HepG2 (cell line): ENCODE data around the gene MCM8. TPM values are rescaled to one million over a fixed set of nuclear protein-coding genes. Genes with fewer than 3 reads are reported as not detected.

Source experiments
- AKAP8 ChIP-seq: sonication (generic); formaldehyde crosslinking; IDR thresholded peaks from 2 replicates; pipeline ENCODE4 v1.5.1; 2020; ENCODE audit warnings: mild to moderate bottlenecking, missing genetic modification reagents
- E2F5 ChIP-seq: sonication (generic); formaldehyde crosslinking; conservative IDR thresholded peaks from 2 replicates; pipeline ENCODE4 v1.4.0; 2020; ENCODE audit warnings: missing genetic modification reagents
- GATAD2A ChIP-seq: IDR thresholded peaks from 2 replicates; pipeline ENCODE4 v1.6.1; 2016
- HIVEP1 ChIP-seq: sonication (generic); formaldehyde crosslinking; IDR thresholded peaks from 2 replicates; pipeline ENCODE4 v1.4.0; 2020; ENCODE audit warnings: mild to moderate bottlenecking, missing genetic modification reagents
- MAF1 ChIP-seq: sonication (generic); formaldehyde crosslinking; IDR thresholded peaks from 2 replicates; pipeline ENCODE4 v1.5.0; 2020; ENCODE audit warnings: missing genetic modification reagents, borderline replicate concordance
- NFE2L1 ChIP-seq: sonication (generic); formaldehyde crosslinking; IDR thresholded peaks from 2 replicates; pipeline ENCODE4 v1.4.0; 2020; ENCODE audit warnings: missing genetic modification reagents, mild to moderate bottlenecking, borderline replicate concordance
- NFRKB ChIP-seq: fragments of 450-650 bp; IDR thresholded peaks from 2 replicates; pipeline ENCODE4 v1.6.1; 2017
- POLR2G ChIP-seq: fragments of 200-400 bp; formaldehyde crosslinking; IDR thresholded peaks from 2 replicates; pipeline ENCODE4 v1.6.1; 2018; ENCODE audit warnings: mild to moderate bottlenecking, low read depth, low read length, moderate library complexity
- RBM39 ChIP-seq: fragments of 200-400 bp; formaldehyde crosslinking; IDR thresholded peaks from one replicate; pipeline ENCODE4 v1.6.1; 2018; ENCODE audit warnings: antibody characterized with exemption, mild to moderate bottlenecking, low read depth, low read length; ENCODE audit not compliant: poor library complexity, severe bottlenecking
- SYNCRIP ChIP-seq: fragments of 200-400 bp; formaldehyde crosslinking; IDR thresholded peaks from 2 replicates; pipeline ENCODE4 v1.6.1; 2018; ENCODE audit warnings: mild to moderate bottlenecking, low read depth, low read length; ENCODE audit not compliant: insufficient read depth
- TARDBP ChIP-seq: sonication (generic); formaldehyde crosslinking; IDR thresholded peaks from 2 replicates; pipeline ENCODE4 v1.8.0; 2022; ENCODE audit warnings: mild to moderate bottlenecking, missing genetic modification reagents
- TRAFD1 ChIP-seq: sonication (generic); formaldehyde crosslinking; IDR thresholded peaks from 2 replicates; pipeline ENCODE4 v1.5.1; 2020; ENCODE audit warnings: missing genetic modification reagents, mild to moderate bottlenecking, borderline replicate concordance
- ZBTB43 ChIP-seq: sonication (generic); formaldehyde crosslinking; conservative IDR thresholded peaks from 2 replicates; pipeline ENCODE4 v1.4.0; 2020; ENCODE audit warnings: missing genetic modification reagents
- ZNF142 ChIP-seq: sonication (generic); formaldehyde crosslinking; IDR thresholded peaks from 2 replicates; pipeline ENCODE4 v1.4.0; 2020; ENCODE audit warnings: missing genetic modification reagents
- ZNF296 ChIP-seq: sonication (generic); formaldehyde crosslinking; conservative IDR thresholded peaks from 2 replicates; pipeline ENCODE4 v1.5.0; 2020; ENCODE audit warnings: mild to moderate bottlenecking, missing genetic modification reagents
- ZNF337 ChIP-seq: sonication (generic); formaldehyde crosslinking; IDR thresholded peaks from 2 replicates; pipeline ENCODE4 v1.5.1; 2020; ENCODE audit warnings: missing genetic modification reagents, low read depth, mild to moderate bottlenecking, borderline replicate concordance
- ZNF484 ChIP-seq: sonication (generic); formaldehyde crosslinking; IDR thresholded peaks from 2 replicates; pipeline ENCODE4 v1.5.1; 2020; ENCODE audit warnings: mild to moderate bottlenecking, low read depth, missing genetic modification reagents, borderline replicate concordance
- ZNF550 ChIP-seq: sonication (generic); formaldehyde crosslinking; IDR thresholded peaks from 2 replicates; pipeline ENCODE4 v1.4.0; 2020; ENCODE audit warnings: mild to moderate bottlenecking, missing genetic modification reagents, borderline replicate concordance
- ZNF564 ChIP-seq: sonication (generic); formaldehyde crosslinking; IDR thresholded peaks from 2 replicates; pipeline ENCODE4 v1.8.1; 2023; ENCODE audit warnings: mild to moderate bottlenecking, missing genetic modification reagents
- ZNF883 ChIP-seq: sonication (generic); formaldehyde crosslinking; IDR thresholded peaks from 2 replicates; pipeline ENCODE4 v1.5.1; 2020; ENCODE audit warnings: mild to moderate bottlenecking, missing genetic modification reagents; ENCODE audit errors: not compliant biosample characterization
- ZSCAN30 ChIP-seq: sonication (generic); formaldehyde crosslinking; IDR thresholded peaks from 2 replicates; pipeline ENCODE4 v1.5.0; 2020; ENCODE audit warnings: mild to moderate bottlenecking, missing genetic modification reagents
- polyA plus RNA-seq, 8 experiments: library from polyadenylated mRNA; depleted of rRNA in 3 of 8; stranded (reverse) in 7 of 8; unstranded in 1 of 8; fragments of >200 nt; fragmentation: Illumina TruSeq in 4 of 8; extraction: Trizol in 4 of 8; gene quantifications; 2 replicates each; pipeline versions ENCODE4 v1.2.1 to v1.2.3, GENCODE V29; 2011 to 2016; ENCODE audit warnings: low read depth in 4 of 8, missing spikeins in 1 of 8, mixed read lengths in 1 of 8; ENCODE audit not compliant: insufficient read depth in 1 of 8
- total RNA-seq, 5 experiments: library from RNA; depleted of rRNA; stranded (reverse); fragments of >200 nt; fragmentation: Illumina TruSeq; extraction: Trizol; gene quantifications; 2 replicates each; pipeline ENCODE4 v1.2.3, GENCODE V29; 2016; ENCODE audit warnings: low read depth in 1 of 5

Gene MCM8
- total and polyA plus RNA-seq, 2 of the 13 experiments (the other 11 are each of a cell fraction or from before 2014, with no cell fraction given), result 11.5 to 59.3 TPM

DNA sequence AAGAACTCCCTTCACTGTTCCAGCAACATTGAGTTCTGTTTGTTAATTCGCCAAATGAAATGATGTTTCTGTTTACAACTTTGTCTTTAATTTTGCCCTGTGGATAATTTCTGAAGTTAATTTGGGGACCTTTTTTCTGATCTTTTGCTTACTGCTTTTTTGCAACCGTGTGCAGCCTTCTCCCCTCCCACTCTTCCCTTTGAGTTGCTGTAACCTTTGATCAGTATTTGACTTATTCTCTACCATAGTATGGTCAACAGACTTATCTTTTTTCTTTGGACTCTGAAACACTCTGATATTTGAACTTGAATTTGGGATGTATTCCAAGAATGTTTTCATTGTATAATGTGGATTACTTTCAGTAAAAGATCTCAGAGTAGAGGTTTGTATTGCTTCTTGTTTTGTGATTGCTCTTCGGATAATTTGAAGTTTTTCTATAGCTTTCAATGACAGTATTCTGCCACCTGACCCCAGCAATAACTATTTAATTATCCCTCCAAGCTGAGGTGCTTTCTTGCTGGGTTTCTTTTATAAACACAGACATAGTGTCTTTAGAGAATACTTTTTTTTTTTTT, 57.2 kb downstream of the MCM8 start (continued):
- TF ChIP-seq TRAFD1 (CRISPR knock-in tag), result no peak
- no peak for TF ChIP-seq ZNF564 (CRISPR knock-in tag)
- TF ChIP-seq TARDBP (CRISPR knock-in tag), result peak; percentile 99
- no peak for TF ChIP-seq ZNF484 (CRISPR knock-in tag)
- no peak for TF ChIP-seq ZNF337
- TF ChIP-seq ZNF142, result no peak
- no peak for TF ChIP-seq ZNF883 (CRISPR knock-in tag)
- TF ChIP-seq ZBTB43 (CRISPR knock-in tag), result peak; percentile 88
- peak; percentile 32; the same call in 1 of the 2 replicates for TF ChIP-seq POLR2G
- no peak for TF ChIP-seq SYNCRIP
- TF ChIP-seq MAF1 (CRISPR knock-in tag), result no peak
- TF ChIP-seq ZNF550 (CRISPR knock-in tag), result no peak
- TF ChIP-seq NFRKB, result no peak
- TF ChIP-seq AKAP8 (CRISPR knock-in tag), result no peak
- TF ChIP-seq E2F5 (CRISPR knock-in tag), result no peak
- TF ChIP-seq NFE2L1 (CRISPR knock-in tag), result no peak
- no peak for TF ChIP-seq ZSCAN30 (CRISPR knock-in tag)
- TF ChIP-seq HIVEP1, result no peak
- TF ChIP-seq ZNF296 (CRISPR knock-in tag), result no peak
- peak; percentile 96 for TF ChIP-seq GATAD2A (CRISPR knock-in tag)
- TF ChIP-seq RBM39, result no peak
